ENCODE results near the gene PLCD4.

DNA sequence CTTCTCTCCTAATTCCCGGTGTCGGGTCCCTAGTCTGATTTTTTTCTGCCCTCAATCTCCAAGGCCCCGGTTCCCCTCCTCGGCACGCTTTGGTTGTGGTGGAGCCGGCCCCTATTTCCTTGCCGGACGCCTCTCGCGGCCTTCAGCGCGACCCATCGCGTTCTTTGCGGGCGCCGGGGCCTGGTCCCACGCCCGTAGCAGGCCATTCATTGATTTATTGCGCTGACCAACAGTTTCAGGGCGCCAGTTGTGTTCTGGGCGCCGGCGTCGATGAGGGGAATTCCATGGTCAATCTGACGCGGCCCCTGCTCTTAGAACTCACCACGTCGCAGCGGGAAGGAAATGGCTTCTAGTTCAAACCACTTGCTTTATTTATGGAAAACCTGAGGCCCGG is 38.7 kb upstream of the PLCD4 start:
- TF ChIP-seq CTCF (IDR thresholded peaks at IDR 0.05) (no peak), POLR2A (IDR thresholded peaks at IDR 0.05) (no peak)
